KMS-11 (cell line): Measurements from ENCODE around the gene GLIPR1.
"Not testable (repeated sequence)": the region's sequence is repeated elsewhere in the genome, so short reads cannot be mapped to it uniquely, and the experiment has no call there.

Source experiments
- H2AFZ ChIP-seq: fragments of 200-600 bp; sonication (generic); 2 replicates; pipeline ENCODE4 v1.6.1; 2016; ENCODE audit warnings: antibody characterized with exemption, mixed run types, low read depth
- H3K27ac ChIP-seq: fragments of 200-600 bp; sonication (generic); 2 replicates; pipeline ENCODE4 v1.6.1; 2016; ENCODE audit warnings: mild to moderate bottlenecking, mixed run types
- H3K27me3 ChIP-seq: fragments of 200-600 bp; sonication (generic); 2 replicates; pipeline ENCODE4 v1.6.1; 2017; ENCODE audit warnings: mild to moderate bottlenecking, low read depth, mixed run types, moderate library complexity; ENCODE audit not compliant: insufficient read depth
- H3K36me3 ChIP-seq: fragments of 200-600 bp; sonication (generic); 2 replicates; pipeline ENCODE4 v1.6.1; 2017; ENCODE audit warnings: mild to moderate bottlenecking, mixed run types; ENCODE audit not compliant: insufficient read depth
- H3K4me1 ChIP-seq: fragments of 200-600 bp; sonication (generic); 2 replicates; pipeline ENCODE4 v1.6.1; 2016; ENCODE audit warnings: mild to moderate bottlenecking, low read depth, mixed run types; ENCODE audit not compliant: poor library complexity, severe bottlenecking
- H3K4me2 ChIP-seq: fragments of 200-600 bp; sonication (generic); 2 replicates; pipeline ENCODE4 v1.7.0; 2016; ENCODE audit warnings: mild to moderate bottlenecking, mixed run types
- H3K4me3 ChIP-seq: fragments of 200-600 bp; sonication (generic); IDR thresholded peaks from 2 replicates; pipeline ENCODE4 v1.6.1; 2017; ENCODE audit warnings: low read depth, low read length, mixed read lengths; ENCODE audit not compliant: insufficient read depth
- H3K79me2 ChIP-seq: fragments of 200-600 bp; sonication (generic); 2 replicates; pipeline ENCODE4 v1.6.1; 2016; ENCODE audit warnings: low read depth, mixed run types; ENCODE audit not compliant: insufficient read depth
- H3K9ac ChIP-seq: fragments of 200-600 bp; sonication (generic); 2 replicates; pipeline ENCODE4 v1.6.1; 2016; ENCODE audit warnings: mild to moderate bottlenecking, mixed run types
- H4K20me1 ChIP-seq: fragments of 200-600 bp; sonication (generic); 2 replicates; pipeline ENCODE4 v1.6.1; 2016; ENCODE audit warnings: mild to moderate bottlenecking, mixed run types; ENCODE audit not compliant: insufficient read depth
- CTCF ChIP-seq: fragments of 200-600 bp; sonication (generic); conservative IDR thresholded peaks from 2 replicates; pipeline ENCODE4 v1.6.1; 2017; ENCODE audit warnings: low read depth, mild to moderate bottlenecking, antibody characterized with exemption, low read length, moderate library complexity, mixed read lengths

Gene GLIPR1

GRCh38 chr12:75444429-75445136 is 36.0 kb upstream of the GLIPR1 start:
- Histone ChIP-seq H2AFZ (no peak overlapping the region), H3K9ac (no peak overlapping the region), H3K4me1 (no peaks in the 10 kb centered on the region), H3K36me3 (no peaks in the 10 kb centered on the region), H3K4me2 (no peak overlapping the region), H3K79me2 (no peaks in the 10 kb centered on the region), H3K4me3 (no peak overlapping the region), H3K27ac (no peak overlapping the region), H3K27me3 (no peaks in the 10 kb centered on the region), H4K20me1 (no peaks in the 10 kb centered on the region)
- no peak for TF ChIP-seq CTCF

DNA sequence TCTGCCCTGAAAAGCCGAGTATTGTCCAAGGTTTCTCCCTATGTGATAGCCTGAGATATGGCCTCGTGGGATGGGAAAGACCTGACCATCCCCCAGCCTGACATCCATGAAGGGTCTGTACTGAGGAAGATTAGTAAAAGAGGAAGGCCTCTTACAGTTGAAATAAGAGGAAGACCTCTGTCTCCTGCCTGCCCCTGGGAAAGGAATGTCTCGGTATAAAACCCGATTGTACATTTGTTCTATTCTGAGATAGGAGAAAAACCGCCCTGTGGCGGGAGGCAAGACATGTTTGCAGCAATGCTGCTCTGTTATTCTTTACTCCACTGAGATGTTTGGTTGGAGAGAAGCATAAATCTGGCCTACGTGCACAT is 35.4 kb upstream of the GLIPR1 start:
- H3K4me3 ChIP-seq, H3K27me3 ChIP-seq, H3K4me1 ChIP-seq, H2AFZ ChIP-seq, H4K20me1 ChIP-seq, H3K4me2 ChIP-seq, H3K27ac ChIP-seq, H3K9ac ChIP-seq, H3K36me3 ChIP-seq, H3K79me2 ChIP-seq: not testable (repeated sequence)

GRCh38 chr12:75446857-75447256 is 33.7 kb upstream of the GLIPR1 start:
- no peak overlapping the region for H3K9ac ChIP-seq
- H3K4me2 ChIP-seq, result no peak overlapping the region
- H3K4me3 ChIP-seq, result no peak overlapping the region
- H3K27ac ChIP-seq, result no peak overlapping the region
- H2AFZ ChIP-seq, result no peak overlapping the region
- no peaks in the 10 kb centered on the region for H3K27me3 ChIP-seq
- no peaks in the 10 kb centered on the region for H4K20me1 ChIP-seq
- H3K4me1 ChIP-seq, result no peaks in the 10 kb centered on the region
- H3K79me2 ChIP-seq, result no peaks in the 10 kb centered on the region
- TF ChIP-seq CTCF, result no peak
- no peaks in the 10 kb centered on the region for H3K36me3 ChIP-seq

DNA sequence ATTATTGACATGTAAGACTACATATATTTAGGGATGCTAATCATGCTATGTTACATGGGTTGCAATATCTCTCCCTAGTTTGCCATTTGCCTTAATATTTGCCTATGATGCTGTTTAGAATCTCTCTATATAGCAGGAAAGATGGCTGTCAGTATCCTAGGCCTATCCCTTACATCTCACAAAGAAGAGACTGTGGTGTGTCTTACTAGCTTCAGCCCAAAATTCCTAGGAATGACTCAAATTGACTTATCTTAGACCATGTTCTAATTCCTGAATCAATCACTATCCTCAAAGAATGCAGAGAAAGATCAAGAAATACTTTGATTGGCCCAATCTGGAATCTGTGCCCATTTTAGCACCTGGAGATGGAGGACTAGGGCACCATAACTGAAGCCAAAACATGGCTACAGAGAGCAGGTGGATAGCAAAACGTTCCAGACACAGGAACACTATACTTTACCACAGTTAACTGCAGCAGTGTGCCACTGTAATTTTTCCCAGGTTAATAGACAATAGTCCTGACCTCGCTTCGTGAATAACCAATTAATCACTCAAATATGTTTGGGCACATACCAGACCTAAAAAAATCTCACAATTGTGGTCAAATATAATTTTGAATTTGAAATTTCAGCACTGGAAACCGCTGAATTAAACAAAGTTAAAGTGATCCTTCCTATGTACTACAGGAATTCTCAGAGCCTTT is 32.7 kb upstream of the GLIPR1 start:
- no peak for TF ChIP-seq CTCF
- Histone ChIP-seq H3K4me2 (no peak overlapping the region), H3K27me3 (no peaks in the 10 kb centered on the region), H3K4me3 (no peak overlapping the region), H2AFZ (no peak overlapping the region), H3K36me3 (no peaks in the 10 kb centered on the region), H4K20me1 (no peaks in the 10 kb centered on the region), H3K9ac (no peak overlapping the region), H3K27ac (no peak overlapping the region), H3K4me1 (no peaks in the 10 kb centered on the region), H3K79me2 (no peaks in the 10 kb centered on the region)
